GM21423 (cell line): ENCODE data around the gene RNF213.
"Not testable (repeated sequence)": the region's sequence is repeated elsewhere in the genome, so short reads cannot be mapped to it uniquely, and the experiment has no call there.

Source experiments
- ATAC-seq: cut with Tn5 transposase; IDR thresholded peaks from one replicate; pipeline ENCODE4 v1.9.1; 2021; ENCODE audit warnings: mild to moderate bottlenecking, moderate library complexity; ENCODE audit not compliant: unreplicated experiment

Gene RNF213

GRCh38 chr17:80385046-80385445 is 124.4 kb downstream of the RNF213 start:
- ATAC-seq, result no peak

- ATAC-seq, result no peak
Measured at GRCh38 chr17:80386341-80386740, 125.7 kb downstream of the RNF213 start.

GRCh38 chr17:80387071-80387470 is 126.4 kb downstream of the RNF213 start:
- ATAC-seq, result no peak

GRCh38 chr17:80388175-80388574 is 127.5 kb downstream of the RNF213 start:
- ATAC-seq, result no peak

GRCh38 chr17:80388601-80389000 is 127.9 kb downstream of the RNF213 start:
- no peak for ATAC-seq

GRCh38 chr17:80389011-80389995 is 128.7 kb downstream of the RNF213 start:
- ATAC-seq, result no peak

GRCh38 chr17:80393241-80393890 is 132.7 kb downstream of the RNF213 start:
- ATAC-seq, result no peak

- ATAC-seq, result no peak
Measured at GRCh38 chr17:80393961-80394360, 133.3 kb downstream of the RNF213 start.

GRCh38 chr17:80394629-80395216 is 134.1 kb downstream of the RNF213 start:
- no peak for ATAC-seq

GRCh38 chr17:80395402-80396151 is 134.9 kb downstream of the RNF213 start:
- no peak for ATAC-seq

GRCh38 chr17:80396157-80397033 is 135.7 kb downstream of the RNF213 start:
- ATAC-seq, result no peak

- no peak for ATAC-seq
Measured at GRCh38 chr17:80397034-80397387, 136.4 kb downstream of the RNF213 start.

GRCh38 chr17:80397686-80398085 is 137.0 kb downstream of the RNF213 start:
- ATAC-seq, result no peak

GRCh38 chr17:80401086-80401485 is 140.4 kb downstream of the RNF213 start:
- ATAC-seq, result not testable (repeated sequence)

- not testable (repeated sequence) for ATAC-seq
Measured at GRCh38 chr17:80402102-80402501, 141.4 kb downstream of the RNF213 start.

- ATAC-seq, result no peak
Measured at GRCh38 chr17:80402959-80403358, 142.3 kb downstream of the RNF213 start.

- ATAC-seq, result no peak
Measured at GRCh38 chr17:80406146-80406545, 145.5 kb downstream of the RNF213 start.

GRCh38 chr17:80407917-80408316 is 147.3 kb downstream of the RNF213 start:
- ATAC-seq, result not testable (repeated sequence)

- ATAC-seq, result no peak
Measured at GRCh38 chr17:80408872-80409271, 148.2 kb downstream of the RNF213 start.

- no peak for ATAC-seq
Measured at GRCh38 chr17:80409626-80410025, 149.0 kb downstream of the RNF213 start.
